T-helper 1 cell treated with Interleukin-12 subunit alpha and Interleukin-12 subunit beta and Interleukin-4 antibody, amounts not matched to agents 30 ng/mL and 1 ng/mL, for 36 hours (primary cell): ENCODE results near the gene CTPS2. TPM values are rescaled to one million over a fixed set of nuclear protein-coding genes. Genes with fewer than 3 reads are reported as not detected.

Source experiments
- intact Hi-C: fragments of 100-400 bp; cut with micrococcal nuclease; formaldehyde crosslinking; loops from one replicate; pipeline ENCODE4 v1.15.1; 2024
- total RNA-seq: library from RNA; stranded (reverse); gene quantifications from 2 replicates; pipeline ENCODE4 v1.2.3, GENCODE V29; 2022

Gene CTPS2
- total RNA-seq, 1 donor from 2014 or later = 5.5 TPM

DNA sequence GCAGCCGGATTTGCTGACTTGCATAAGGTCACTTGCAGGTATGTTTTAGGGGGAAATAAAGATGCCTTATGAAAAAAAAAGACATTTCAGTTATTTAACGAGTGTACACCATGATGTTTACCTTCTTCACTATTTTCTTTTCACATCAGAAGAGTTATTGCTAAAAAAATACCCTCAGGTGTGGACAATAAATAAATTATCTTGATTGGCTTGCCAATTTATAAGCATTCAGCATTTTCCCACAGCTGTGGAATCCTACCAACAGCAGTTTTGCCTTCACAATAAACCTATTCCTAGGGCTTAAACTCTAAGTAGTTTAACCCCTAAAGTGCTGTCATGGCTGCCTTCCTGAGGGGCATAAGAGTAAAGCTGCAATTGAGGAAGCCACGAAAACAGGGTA, 145.9 kb downstream of the CTPS2 start:
- intact Hi-C loops = no loop called here

DNA sequence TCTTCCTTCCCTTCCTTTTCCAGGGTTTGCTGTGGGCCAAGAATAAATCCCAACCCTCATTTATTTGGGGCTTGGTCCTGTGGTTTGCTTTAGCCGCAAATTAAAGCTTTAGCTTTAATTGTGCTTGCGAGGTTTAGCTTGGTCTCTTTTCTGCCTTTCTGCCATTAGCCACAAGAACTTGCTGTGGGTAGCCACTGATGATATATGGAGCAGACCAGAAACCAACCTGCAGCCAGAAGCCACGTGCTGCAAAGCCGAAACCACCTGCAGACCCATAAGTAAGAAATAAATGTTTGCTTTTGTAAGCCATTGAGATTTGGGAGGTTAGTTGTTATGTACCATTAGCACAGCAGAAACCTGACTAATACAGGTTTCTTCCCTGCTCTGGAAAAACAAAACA, 152.3 kb downstream of the CTPS2 start:
- intact Hi-C loops = no loop called here

GRCh38 chrX:16559206-16559619, 153.3 kb downstream of the CTPS2 start:
- intact Hi-C loops = no loop called here

GRCh38 chrX:16558489-16558888, 154.0 kb downstream of the CTPS2 start:
- intact Hi-C loops = no loop called here

DNA sequence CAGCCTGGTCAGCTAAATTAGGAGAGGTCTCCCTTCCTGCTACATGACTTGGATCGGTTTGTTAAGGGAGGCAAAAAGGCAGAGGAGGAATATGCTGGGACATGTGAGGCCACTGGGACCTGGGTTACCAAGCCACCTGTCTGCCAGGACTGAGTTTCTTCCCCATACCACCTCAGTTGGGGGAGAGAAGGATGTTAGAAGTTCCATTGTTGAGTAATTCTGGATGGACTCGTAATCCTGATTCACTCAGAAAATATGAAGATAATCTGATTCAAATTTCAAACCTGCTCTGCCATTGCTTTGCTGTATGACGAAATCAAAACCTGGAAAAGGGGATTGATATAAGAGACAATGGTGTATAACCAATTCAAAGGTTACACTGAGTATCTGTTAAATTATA, 159.9 kb downstream of the CTPS2 start:
- intact Hi-C loops = no loop called here

- intact Hi-C loops = no loop called here
Measured at GRCh38 chrX:16547644-16548043, 164.8 kb downstream of the CTPS2 start.

DNA sequence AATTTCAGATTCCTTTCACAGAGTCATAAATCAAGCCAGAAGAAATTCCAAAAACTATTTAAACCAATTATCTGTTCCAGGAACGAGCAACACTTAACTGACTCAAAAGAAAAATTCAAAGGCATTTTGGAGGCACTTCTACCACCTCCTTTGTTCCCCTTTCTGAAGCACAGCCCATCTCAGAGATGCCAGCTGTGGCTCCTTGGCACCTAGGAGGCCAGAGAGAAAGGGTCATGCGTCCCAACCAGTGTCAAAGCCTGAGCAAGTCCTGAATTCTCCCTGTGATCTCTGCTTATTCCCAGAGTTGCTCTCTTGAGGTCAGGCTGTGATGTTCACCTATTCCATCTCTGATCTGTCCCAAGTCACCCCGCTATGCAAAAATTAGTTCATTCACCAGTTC, 167.5 kb downstream of the CTPS2 start:
- intact Hi-C loops = no loop called here

Other genes starting within 250 kb of the CTPS2 start
- not detected in 2 replicates for gene S100G, start 62.5 kb downstream of the CTPS2 start, total RNA-seq
- 16.2 and 17.5 TPM in 2 replicates for gene SYAP1, start 6.9 kb upstream of the CTPS2 start, total RNA-seq
- 12.6 and 13.0 TPM in 2 replicates for gene TXLNG, start 73.8 kb upstream of the CTPS2 start, total RNA-seq
- gene RBBP7, start 157.7 kb upstream of the CTPS2 start, total RNA-seq = 104 and 106 TPM in 2 replicates
- gene REPS2, start 234.0 kb upstream of the CTPS2 start, total RNA-seq = not detected in 2 replicates